Right lobe of liver (tissue), 6 donors: ENCODE results near the gene PUS3. TPM values are rescaled to one million over a fixed set of nuclear protein-coding genes. Genes with fewer than 3 reads are reported as not detected.
"Not testable (repeated sequence)": the region's sequence is repeated elsewhere in the genome, so short reads cannot be mapped to it uniquely, and the experiment has no call there.

Source experiments
- ATAC-seq, 4 donors: fragments of 200-7000 bp; cut with Tn5 transposase; one replicate each; pipeline ENCODE4 v1.9.1; 2020; ENCODE audit warnings: mild to moderate bottlenecking in 4 of 4, moderate library complexity in 4 of 4
- DNase-seq, 3 donors: peaks; one replicate each; pipeline ENCODE4 v3.0.0-alpha.2; 2020
- H3K27ac ChIP-seq, 3 donors: fragments of 200-600 bp; one replicate each; pipeline ENCODE4 v1.8.0; 2022
- H3K27me3 ChIP-seq, 2 donors: fragments of 200-600 bp; one replicate each; pipeline ENCODE4 v1.8.0; 2022
- H3K36me3 ChIP-seq, 4 donors: fragments of 200-600 bp; sonication (generic) in 1 of 4; one replicate each; pipeline versions ENCODE4 v1.5.1 to v1.8.0; 2017 to 2022; ENCODE audit warnings: control low read depth in 1 of 4
- H3K4me1 ChIP-seq, 4 donors: fragments of 200-600 bp; sonication (generic) in 1 of 4; one replicate each; pipeline versions ENCODE4 v1.5.1 to v1.8.0; 2017 to 2022; ENCODE audit warnings: control low read depth in 1 of 4
- H3K4me3 ChIP-seq, 3 donors: fragments of 200-600 bp; one replicate each; pipeline ENCODE4 v1.8.0; 2022
- H3K9me3 ChIP-seq, 4 donors: fragments of 200-600 bp; sonication (generic) in 1 of 4; one replicate each; pipeline versions ENCODE4 v1.5.1 to v1.8.0; 2017 to 2022; ENCODE audit warnings: control low read depth in 1 of 4
- POLR2A ChIP-seq: fragments of 450-650 bp; IDR thresholded peaks from one replicate; pipeline ENCODE4 v1.6.1; 2017; ENCODE audit warnings: antibody characterized with exemption, mild to moderate bottlenecking
- WGBS: methylation state at CpG from one replicate; pipeline ENCODE4 v1.1.6; 2018; ENCODE audit warnings: low coverage, low lambda C conversion rate; ENCODE audit not compliant: insufficient coverage; ENCODE audit errors: missing lambda C conversion rate; 5-methylcytosine and 5-hydroxymethylcytosine counted together
- intact Hi-C, 2 donors: fragments of 100-400 bp; cut with DNase I; formaldehyde crosslinking; loops; one replicate each; pipeline versions ENCODE4 v1.11.2 to v1.14.1; 2022
- total RNA-seq, 6 experiments: library from RNA; depleted of rRNA in 2 of 6; stranded (reverse); fragments of >200 nt in 2 of 6; fragmentation: NEBNext Ultra II Directional in 3 of 6; extraction: Animal tissue kit (Norgen Biotek cat#: 25700) in 3 of 6; gene quantifications; one replicate each; pipeline versions ENCODE4 v1.1.0 to v1.2.4, GENCODE V29; 2016 to 2023
- TF ChIP-seq, protein P1 (sequence below), 4 donors: fragments of 200-600 bp in 3 of 4; fragments of 450-650 bp in 1 of 4; IDR thresholded peaks; one replicate each; pipeline versions ENCODE4 v1.5.1 to v1.8.0; 2016 to 2022; ENCODE audit warnings: antibody characterized with exemption in 4 of 4, mild to moderate bottlenecking in 2 of 4
- donor health status: DM: no; HTN: yes; CAD: no.
- donor health status: DM: no; HTN: no; CAD: no.
- donor health status: DM: no; HTN: no; CAD: no.
- donor health status: DM: no; HTN: yes; CAD: no.
- donor health status: DM: no; HTN: yes; CAD: no.

The PUS3 gene
- total RNA-seq, 6 experiments from 2014 or later, result 11.8 to 24.7 (median 17.4) TPM

DNA sequence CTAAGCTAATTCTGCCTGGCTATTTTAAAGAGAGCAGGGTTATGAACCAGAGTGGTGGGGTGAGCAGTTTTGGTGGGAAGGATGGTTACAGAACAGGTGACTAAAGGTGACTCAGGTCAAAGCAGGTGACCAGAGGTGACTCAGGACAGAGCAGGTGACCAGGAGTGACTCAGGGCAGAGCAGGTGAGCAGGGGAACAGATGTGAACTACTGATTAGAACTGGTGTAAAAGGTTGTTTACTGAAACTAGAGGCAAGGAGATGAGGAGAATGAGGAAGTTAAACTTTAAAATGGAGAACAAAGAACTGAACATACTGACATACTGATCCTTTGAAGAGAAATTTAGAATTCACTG is 30.9 kb downstream of the PUS3 start:
- H3K27ac ChIP-seq, result no peak overlapping the region
- ATAC-seq, result no peak
- H3K27me3 ChIP-seq, result no peaks in the 10 kb centered on the region
- no peak overlapping the region for H3K4me3 ChIP-seq
- TF ChIP-seq, protein P1, sequence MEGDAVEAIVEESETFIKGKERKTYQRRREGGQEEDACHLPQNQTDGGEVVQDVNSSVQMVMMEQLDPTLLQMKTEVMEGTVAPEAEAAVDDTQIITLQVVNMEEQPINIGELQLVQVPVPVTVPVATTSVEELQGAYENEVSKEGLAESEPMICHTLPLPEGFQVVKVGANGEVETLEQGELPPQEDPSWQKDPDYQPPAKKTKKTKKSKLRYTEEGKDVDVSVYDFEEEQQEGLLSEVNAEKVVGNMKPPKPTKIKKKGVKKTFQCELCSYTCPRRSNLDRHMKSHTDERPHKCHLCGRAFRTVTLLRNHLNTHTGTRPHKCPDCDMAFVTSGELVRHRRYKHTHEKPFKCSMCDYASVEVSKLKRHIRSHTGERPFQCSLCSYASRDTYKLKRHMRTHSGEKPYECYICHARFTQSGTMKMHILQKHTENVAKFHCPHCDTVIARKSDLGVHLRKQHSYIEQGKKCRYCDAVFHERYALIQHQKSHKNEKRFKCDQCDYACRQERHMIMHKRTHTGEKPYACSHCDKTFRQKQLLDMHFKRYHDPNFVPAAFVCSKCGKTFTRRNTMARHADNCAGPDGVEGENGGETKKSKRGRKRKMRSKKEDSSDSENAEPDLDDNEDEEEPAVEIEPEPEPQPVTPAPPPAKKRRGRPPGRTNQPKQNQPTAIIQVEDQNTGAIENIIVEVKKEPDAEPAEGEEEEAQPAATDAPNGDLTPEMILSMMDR (IDR thresholded peaks at IDR 0.05), result no peak
- TF ChIP-seq POLR2A, result no peak
- H3K4me1 ChIP-seq, result no peaks in the 10 kb centered on the region
- intact Hi-C loops, result no loop called here
- no peaks in the 10 kb centered on the region for H3K9me3 ChIP-seq
- no peak for DNase-seq
- no peaks in the 10 kb centered on the region for H3K36me3 ChIP-seq

DNA sequence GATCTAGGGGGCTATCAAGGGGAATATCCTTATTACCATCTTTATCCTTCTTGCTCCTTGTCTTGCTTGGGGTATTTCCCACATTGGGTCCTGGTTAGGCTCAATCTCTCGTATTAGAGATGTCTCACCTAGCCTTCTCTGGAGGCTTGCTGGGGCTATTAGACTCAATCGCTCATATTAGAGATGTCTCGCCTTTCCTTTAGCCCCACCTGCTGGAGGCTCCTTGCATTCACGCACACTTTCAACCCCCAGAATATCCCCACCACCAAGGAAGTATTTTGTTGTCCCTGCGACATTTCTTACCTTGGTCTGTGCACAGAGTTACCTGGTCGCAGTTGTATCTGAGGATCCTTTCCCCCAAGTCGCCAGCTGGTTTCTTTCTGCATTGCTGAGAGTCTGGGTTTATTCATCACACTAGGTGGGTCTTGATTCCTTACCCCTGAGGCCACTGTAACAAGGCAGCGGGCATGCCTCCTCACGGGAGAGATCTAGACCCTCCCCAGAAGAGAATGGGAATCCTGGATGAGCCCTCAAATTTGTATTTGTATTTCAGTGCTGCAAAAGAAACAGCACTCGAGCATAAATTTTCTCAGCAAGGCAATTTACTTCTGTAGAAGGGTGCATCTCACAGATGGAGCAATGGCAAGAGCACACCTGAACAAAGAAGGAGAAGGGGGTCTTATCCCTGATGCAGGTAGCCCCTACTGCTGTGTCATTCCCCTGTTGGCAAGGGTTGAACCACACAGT is 31.4 kb downstream of the PUS3 start:
- H3K9me3 ChIP-seq, result no peaks in the 10 kb centered on the region
- no peak overlapping the region for H3K4me3 ChIP-seq
- TF ChIP-seq, protein P1 (IDR thresholded peaks at IDR 0.05), result peak; percentile 12 to 37 (median 34)
- TF ChIP-seq POLR2A, result no peak
- ATAC-seq (peak; percentile 23 to 62 (median 47)), DNase-seq (no peak)
- H3K27ac ChIP-seq, result no peak overlapping the region
- intact Hi-C loops, result no loop called here
- no peaks in the 10 kb centered on the region for H3K27me3 ChIP-seq
- H3K36me3 ChIP-seq, result no peaks in the 10 kb centered on the region
- no peaks in the 10 kb centered on the region for H3K4me1 ChIP-seq
- 79% methylated on average over 10 of the region's 10 CpGs for WGBS

DNA sequence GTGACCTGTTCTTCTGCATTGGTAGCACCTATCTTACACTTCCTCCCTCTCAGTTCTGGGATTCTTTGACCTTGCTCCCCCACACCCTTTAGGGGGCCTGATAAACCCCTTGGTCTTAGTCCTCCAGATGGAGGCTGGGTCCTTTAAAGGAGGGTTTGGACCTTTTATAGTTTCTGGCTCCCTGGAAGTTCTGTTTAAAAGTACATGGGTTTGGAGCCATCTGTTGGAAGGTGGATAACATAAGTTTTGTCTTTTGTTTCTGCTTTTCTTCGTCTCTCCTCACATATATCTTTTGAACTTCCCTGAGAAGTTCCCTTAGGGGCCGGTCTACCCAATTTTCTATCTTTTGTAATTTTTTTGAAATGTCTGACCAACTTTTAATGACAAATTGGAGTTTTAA is 33.5 kb downstream of the PUS3 start:
- ATAC-seq (no peak), DNase-seq (no peak)
- TF ChIP-seq, protein P1 (IDR thresholded peaks at IDR 0.05), result no peak
- TF ChIP-seq POLR2A, result no peak
- Histone ChIP-seq H3K27me3 (no peaks in the 10 kb centered on the region), H3K36me3 (no peaks in the 10 kb centered on the region), H3K9me3 (no peaks in the 10 kb centered on the region), H3K4me3 (no peak overlapping the region), H3K27ac (no peak overlapping the region), H3K4me1 (no peaks in the 10 kb centered on the region)
- WGBS, result 74% methylated on average over 2 of the region's 2 CpGs
- intact Hi-C loops, result no loop called here

DNA sequence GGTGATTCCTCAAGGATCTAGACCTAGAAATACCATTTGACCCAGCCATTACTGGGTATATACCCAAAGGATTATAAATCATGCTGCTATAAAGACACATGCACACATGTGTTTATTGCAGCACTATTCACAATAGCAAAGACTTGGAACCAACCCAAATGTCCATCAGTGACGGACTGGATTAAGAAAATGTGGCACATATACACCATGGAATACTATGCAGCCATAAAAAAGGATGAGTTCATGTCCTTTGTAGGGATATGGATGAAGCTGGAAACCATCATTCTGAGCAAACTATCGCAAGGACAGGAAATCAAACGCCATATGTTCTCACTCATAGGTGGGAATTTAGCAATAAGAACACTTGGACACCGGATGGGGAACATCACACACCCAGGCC is 37.7 kb downstream of the PUS3 start:
- 93% methylated on average over 3 of the region's 4 CpGs for WGBS
- intact Hi-C loops, DNase-seq, ATAC-seq, H3K27me3 ChIP-seq, H3K27ac ChIP-seq, H3K36me3 ChIP-seq, H3K4me3 ChIP-seq, H3K9me3 ChIP-seq, H3K4me1 ChIP-seq: not testable (repeated sequence)

DNA sequence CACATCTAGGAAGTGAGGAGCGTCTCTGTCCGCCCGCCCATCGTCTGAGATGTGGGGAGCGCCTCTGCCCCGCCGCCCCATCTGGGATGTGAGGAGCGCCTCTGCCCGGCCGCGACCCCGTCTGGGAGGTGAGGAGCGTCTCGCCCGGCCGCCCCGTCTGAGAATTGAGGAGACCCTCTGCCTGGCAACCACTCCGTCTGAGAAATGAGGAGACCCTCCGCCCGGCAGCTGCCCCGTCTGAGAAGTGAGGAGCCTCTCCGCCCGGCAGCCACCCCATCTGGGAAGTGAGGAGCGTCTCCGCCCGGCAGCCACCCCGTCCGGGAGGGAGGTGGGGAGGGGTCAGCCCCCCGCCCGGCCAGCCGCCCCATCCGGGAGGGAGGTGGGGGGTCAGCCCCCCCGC is 40.2 kb downstream of the PUS3 start:
- H3K4me1 ChIP-seq, DNase-seq, H3K4me3 ChIP-seq, ATAC-seq, H3K36me3 ChIP-seq, H3K27ac ChIP-seq, H3K9me3 ChIP-seq, intact Hi-C loops, H3K27me3 ChIP-seq: not testable (repeated sequence)
- WGBS, result no CpG with 5 or more reads among the region's 33 CpGs

DNA sequence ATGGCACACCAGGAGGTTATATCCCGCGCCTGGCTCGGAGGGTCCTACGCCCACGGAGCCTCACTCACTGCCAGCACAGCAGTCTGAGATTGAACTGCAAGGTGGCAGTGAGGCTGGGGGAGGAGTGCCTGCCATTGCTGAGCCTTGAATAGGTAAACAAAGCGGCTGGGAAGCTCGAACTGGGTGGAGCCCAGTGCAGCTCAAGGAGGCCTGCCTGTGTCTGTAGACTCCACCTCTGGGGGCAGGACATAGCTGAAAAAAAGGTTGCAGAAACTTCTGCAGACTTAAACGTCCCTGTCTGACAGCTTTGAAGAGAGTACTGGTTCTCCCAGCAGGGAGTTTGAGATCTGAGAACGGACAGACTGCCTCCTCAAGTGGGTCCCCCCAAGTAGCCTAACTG is 45.3 kb downstream of the PUS3 start:
- H3K27me3 ChIP-seq, ATAC-seq, H3K9me3 ChIP-seq, H3K4me1 ChIP-seq, DNase-seq, intact Hi-C loops, H3K36me3 ChIP-seq, H3K4me3 ChIP-seq, H3K27ac ChIP-seq: not testable (repeated sequence)
- 74% methylated on average over 7 of the region's 9 CpGs for WGBS
